Inflammatory macrophage (primary cell): ENCODE data around the gene MDFI.
A peak's percentile ranks its signal among the peaks of the same experiment; 100 is the strongest.

Source experiments
- DNase-seq, 2 donors: peaks; one replicate each; pipeline ENCODE4 v3.0.0-alpha.2; 2020 to 2022
- total RNA-seq, 18 experiments: gene quantifications; one replicate each; lab custom pipeline; 2026; ENCODE audit warnings: mixed read lengths in 6 of 18, inconsistent platforms in 2 of 18; lab: John Stamatoyannopoulos, UW

Gene MDFI, protein sequence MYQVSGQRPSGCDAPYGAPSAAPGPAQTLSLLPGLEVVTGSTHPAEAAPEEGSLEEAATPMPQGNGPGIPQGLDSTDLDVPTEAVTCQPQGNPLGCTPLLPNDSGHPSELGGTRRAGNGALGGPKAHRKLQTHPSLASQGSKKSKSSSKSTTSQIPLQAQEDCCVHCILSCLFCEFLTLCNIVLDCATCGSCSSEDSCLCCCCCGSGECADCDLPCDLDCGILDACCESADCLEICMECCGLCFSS
- 0 to 0.10 (median 0) reads per million in 18 experiments for total RNA-seq

DNA sequence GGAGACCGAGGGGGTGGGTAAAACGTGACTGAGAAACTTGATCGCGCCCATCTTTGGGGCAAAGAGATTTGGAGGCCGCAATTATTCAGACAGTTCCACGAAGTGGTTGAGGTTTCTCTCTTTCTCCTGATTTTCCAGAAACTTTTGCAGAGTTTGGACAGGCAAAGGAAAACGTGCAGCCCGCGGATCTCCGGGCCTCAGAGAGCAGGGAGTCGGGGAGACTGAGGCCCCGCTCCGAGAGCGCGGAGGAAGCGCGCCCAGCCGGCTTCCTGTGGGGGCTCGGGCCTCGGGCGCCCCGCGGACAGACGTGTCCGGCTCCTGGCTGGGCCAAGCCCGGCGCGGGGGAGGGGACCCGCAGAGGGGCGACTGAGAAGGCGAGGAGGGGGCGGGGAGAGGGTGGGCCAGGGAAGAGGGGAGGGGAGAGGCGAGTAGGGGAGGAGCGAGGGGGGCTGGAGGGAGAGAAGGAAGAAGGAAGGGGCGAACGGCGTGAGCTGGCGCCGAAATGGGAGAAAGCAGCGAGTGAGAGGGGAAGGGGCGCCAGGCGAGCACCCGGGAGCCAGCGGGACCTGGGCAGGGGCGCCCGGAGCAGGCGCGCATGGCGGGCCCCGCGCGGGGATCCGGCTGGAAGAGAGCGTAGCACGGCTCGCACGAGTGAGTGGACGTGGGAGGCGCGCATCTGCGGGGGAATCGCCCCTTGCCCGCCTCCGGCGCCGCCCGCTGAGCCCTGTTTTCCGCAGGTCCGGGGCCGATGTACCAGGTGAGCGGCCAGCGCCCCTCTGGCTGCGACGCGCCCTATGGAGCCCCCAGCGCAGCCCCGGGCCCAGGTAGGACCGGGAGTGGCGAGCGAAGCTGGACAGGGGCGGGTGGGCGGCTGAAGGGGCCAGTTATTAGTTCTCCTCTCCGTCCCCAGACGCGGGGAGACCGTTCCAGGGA lies at the start of gene MDFI:
Gene MDFI, plus strand, starts transcription at position 467 of the 933 bp plus-strand sequence. Its CDS starts 282 bp downstream, at position 749.
- DNase-seq: no peak

DNA sequence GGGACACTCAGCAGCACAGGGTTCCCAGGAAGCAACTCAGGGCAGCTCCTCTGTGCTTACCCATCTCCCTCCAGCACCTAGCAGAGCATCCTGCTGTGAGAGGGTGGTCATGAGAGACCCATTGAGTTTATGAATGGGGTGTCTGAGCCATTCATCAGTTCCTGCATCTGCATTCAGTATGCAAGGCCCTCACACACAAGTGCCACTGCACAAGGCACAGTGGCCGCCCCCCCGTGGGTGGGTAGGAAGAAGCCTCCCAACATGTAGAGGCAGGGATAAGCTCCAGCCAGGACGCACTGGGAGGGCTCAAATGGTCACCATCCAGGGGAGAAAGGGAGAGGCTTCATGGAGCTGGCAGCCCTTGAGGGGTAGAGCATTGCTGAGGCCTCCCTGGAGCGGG lies 49.0 kb upstream of the MDFI start:
- no peak for DNase-seq

DNA sequence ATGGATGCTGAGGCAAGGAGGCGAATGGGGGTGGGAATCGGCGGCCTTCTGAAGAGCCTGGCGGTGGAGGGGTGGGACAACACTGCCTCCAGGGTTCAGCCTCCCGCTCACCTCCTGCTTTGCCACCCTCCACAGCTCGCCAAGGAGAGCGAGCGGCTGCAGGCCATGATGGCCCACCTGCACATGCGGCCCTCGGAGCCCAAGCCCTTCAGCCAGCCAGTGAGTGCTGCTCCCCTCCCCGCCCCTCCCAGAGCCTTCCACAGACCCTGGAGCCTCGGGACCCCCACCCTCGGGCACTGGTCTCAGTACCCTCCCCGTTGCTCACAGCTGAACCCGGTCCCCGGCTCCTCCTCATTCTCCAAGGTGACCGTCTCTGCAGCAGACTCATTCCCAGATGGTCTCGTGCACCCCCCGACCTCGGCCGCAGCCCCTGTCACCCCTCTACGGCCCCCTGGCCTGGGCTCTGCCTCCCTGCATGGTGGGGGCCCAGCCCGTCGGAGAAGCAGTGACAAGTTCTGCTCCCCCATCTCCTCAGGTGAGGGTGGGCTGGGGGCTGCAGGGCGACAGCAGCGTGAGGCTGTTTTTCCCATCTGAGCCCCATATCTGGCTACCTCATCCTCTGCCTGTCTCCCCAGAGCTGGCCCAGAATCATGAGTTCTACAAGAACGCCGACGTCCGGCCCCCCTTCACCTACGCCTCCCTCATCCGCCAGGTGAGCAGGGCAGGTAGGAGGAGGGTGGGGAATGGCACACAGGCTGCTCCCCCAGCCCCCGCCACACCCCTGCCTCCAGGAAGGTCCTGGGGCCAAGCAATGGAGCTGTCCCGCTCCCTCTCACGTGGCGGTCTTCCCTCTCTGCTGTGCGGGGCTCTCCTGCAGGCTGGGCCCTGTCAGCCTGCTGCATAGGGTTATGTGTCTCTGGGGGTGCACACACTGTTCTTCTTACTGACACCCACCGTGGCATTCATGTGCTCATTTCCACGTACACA lies 48.3 kb upstream of the MDFI start:
- no peak for DNase-seq

DNA sequence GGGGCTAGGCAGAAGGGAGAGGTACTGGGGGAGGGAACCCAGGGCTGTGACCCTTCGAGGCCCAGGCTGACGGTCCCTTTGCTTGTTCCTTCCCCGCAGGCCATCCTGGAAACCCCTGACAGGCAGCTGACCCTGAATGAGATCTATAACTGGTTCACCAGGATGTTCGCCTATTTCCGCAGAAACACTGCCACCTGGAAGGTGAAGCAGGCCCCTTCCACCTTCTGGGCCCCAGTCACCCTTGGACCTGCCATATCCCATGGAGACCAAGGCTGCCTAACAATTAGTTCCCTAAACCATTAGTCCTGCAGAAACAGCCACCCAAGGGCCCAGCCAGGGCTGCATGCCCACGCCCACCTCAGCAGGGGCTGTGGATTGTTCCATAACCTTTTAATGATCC lies 47.1 kb upstream of the MDFI start:
- DNase-seq: no peak

DNA sequence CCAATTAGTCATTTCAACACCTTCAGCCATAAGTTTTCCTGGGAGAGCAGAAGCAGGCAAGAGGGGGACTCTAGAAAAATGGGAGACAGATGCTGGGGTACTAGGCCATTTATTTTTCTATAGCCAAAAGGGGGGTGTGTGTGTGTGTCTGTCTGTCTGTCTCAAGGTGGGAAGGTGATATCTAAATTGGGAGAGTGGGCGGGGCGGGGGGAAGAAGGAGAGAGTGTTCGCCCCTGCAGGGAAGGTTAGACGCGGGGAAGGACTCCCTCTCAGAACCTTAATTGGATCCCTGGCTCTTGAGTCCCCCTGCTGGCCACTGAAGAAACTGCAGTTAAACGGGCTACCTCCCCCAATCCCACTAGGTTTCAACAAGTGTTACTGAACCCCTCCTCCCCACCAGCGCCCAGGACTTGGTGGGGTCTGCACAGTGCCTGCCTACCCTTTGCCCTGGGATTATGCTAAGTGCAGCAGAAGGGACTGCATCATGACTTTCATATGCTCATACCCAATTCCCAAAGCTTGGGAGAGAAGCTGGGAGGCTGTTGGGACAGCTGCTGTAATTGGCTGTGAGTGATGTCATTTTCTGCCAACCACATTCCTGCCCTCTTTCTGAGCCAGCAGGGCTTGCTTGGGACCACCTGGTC lies 46.3 kb upstream of the MDFI start:
- DNase-seq: peak; percentile 63 to 65

DNA sequence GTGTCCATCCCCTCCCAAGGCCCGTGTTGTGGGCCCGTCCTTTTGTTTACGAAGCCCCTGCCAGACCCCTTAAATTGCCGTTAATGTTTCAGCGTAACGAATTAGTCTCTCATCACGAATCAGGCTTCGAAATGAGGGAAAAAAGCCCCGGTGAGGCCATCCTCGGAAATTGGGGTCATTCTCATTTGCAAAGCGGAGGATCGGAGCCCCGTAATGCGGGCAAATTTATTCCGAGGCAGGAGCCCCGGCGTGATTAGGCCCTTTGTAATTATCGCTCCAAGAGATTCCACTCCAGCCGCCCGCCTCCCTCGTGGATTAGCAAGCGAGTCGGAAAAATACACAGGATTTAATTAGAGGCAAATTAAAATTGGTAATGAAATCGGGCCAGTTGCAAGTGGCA lies 44.9 kb upstream of the MDFI start:
- DNase-seq: no peak

DNA sequence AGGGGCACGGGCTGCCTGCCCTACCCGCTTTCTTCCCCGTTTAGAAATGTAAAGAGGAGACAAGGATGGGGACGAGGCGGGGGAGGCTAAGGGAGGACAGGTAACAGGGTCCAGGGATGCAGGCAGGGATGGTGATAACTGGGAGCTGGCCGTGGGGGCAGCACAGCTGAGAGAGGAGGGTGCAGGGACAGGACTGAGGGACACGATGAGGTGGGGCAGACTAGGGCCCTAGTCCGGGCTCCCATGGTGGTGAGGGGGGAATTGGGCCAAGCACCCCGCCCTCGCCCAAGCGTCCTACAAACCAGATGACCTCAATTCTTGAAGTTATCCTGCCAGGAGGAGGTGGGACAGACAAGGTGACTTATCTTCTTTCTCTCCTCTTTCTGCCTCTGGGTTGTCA lies 44.4 kb upstream of the MDFI start:
- no peak for DNase-seq

DNA sequence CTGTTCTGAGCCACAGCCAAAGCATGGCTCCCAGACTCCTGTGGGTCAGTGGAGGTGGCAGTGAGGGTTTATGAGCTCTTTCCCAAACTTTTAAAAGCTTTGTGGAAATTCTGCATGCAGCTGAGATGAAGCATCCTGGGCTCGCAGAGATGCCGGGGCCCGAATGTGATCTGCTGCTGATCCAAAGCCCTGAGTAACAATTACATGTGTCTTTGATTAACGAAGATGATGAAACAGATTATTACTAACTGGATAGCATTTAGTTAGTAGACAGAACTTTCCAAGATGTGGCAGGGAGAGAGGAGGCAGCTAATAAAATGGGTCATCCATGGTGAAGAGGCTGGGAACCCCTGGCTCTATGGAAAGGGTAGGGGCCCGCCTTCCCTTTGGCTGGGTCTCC lies 43.9 kb upstream of the MDFI start:
- DNase-seq: no peak

DNA sequence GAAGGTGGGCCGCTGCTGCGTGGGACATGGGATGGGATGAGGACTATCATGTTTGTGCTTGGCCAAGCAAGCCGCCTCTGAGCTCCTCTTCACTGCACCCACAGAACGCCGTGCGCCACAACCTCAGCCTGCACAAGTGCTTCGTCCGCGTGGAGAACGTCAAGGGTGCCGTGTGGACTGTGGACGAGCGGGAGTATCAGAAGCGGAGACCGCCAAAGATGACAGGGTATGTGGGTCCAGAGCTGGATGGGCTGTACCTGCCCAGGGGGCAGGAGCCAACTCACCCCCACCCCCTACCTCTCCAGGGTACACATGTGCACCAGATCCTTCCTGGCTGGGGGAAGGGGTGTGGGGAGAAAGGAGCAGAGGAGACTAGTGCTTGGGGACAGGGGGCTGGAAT lies 43.5 kb upstream of the MDFI start:
- DNase-seq: no peak

DNA sequence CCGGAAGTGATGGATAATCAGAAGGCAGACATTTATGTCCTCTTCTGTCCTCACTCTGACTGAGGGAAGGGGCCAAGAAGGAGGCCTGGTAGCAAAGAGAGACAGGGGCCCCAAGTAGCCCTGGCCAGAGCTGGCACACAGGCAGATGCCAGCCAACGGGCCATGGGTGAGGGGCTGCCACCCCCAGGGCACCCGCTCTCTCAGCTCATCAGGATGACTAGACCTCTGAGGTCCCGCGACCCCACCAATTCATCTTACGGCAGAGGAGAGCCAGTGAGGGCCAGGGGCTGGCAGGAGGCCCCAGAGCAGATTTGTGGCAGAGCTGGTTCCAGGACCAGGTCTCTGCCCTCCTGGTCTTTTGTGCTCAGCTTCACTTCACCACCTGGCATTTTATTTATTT lies 43.1 kb upstream of the MDFI start:
- no peak for DNase-seq

DNA sequence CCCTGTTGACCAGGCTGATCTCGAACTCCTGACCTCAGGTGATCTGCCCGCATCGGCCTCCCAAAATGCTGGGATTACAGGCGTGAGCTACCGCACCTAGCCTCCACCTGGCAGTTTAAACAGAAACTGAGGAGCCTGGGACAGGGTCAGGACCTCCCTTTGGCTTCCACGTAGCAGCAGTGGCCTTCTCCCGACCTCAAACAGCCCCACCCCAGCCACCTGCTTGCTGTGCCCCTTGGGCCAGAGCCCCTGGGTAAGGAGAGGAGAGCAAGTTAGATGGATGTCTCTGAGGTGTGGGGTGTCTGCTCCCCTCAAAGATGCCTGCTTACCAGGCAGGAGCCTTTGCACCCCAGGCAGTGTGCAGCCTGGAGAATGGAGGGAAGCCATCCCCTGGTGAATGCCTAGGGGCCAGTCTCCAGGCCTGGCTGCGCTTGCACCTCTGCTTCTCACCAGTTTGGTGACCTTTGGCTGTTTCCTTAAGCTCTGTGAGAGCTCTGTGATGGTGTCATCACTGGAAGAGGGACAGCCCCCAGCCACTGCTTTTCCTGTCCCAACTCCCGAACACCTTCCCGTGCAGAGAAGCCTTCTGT lies 42.1 kb upstream of the MDFI start:
- no peak for DNase-seq

DNA sequence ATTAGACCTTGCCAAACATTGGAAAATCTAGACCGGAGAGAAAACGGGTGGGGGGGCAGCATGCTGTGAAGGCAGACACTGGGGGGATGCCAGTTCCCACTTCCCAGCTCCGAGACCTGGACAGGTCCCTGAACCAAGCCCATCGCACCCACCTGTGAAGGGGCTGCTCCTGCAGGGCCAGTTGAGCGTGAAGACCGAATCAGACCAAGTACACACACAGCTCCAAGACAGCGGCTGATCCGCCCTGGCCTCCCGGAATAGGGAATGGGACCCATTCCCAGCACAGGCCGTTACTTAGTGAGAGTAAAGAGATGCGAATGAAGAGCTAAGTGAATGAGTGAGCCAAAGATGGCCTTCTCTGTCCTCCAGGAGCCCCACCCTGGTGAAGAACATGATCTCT lies 41.5 kb upstream of the MDFI start:
- no peak for DNase-seq

DNA sequence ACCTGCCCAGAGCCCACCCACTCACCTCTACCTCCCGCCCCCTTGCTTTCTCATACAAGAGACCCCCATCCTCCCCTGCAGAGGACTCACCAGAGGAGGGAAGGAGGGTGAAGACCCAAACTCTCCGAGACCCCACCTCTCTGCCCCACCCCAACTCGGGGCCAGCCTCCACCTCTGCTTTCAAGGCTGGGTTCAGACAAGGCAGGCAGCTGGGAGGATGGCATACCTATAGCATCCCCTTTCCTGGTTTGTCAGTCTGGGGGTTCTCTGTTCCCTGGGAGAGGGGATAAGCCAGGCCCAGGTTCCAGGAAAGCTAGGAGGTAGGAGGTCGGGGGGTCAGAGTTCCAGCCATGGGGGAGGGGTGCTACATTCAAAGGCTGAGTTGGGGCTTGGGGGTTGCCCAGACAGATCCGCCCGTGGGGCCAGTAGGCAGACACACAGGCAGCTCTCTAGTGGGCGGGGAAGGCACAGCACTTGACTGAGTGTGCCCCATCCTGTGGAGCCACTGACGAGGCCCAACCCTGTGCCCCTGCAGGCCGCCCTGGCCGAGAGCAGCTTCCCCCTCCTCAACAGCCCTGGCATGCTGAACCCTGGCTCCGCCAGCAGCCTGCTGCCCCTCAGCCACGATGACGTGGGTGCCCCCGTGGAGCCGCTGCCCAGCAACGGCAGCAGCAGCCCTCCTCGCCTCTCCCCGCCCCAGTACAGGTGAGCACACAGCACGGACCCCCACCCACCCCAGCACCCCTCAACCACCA lies 40.8 kb upstream of the MDFI start:
- no peak for DNase-seq

DNA sequence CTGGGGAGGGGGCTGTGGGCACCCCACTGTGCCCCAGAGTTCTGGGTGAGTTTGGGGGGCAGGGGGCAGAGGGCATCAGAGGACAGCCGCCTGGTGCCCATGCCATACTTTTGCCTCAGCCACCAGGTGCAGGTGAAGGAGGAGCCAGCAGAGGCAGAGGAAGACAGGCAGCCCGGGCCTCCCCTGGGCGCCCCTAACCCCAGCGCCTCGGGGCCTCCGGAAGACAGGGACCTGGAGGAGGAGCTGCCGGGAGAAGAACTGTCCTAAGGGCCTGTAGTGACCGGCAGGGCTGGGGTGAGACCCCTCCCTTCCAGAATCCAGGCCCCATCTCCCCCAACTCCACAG lies 39.6 kb upstream of the MDFI start:
- DNase-seq: no peak

DNA sequence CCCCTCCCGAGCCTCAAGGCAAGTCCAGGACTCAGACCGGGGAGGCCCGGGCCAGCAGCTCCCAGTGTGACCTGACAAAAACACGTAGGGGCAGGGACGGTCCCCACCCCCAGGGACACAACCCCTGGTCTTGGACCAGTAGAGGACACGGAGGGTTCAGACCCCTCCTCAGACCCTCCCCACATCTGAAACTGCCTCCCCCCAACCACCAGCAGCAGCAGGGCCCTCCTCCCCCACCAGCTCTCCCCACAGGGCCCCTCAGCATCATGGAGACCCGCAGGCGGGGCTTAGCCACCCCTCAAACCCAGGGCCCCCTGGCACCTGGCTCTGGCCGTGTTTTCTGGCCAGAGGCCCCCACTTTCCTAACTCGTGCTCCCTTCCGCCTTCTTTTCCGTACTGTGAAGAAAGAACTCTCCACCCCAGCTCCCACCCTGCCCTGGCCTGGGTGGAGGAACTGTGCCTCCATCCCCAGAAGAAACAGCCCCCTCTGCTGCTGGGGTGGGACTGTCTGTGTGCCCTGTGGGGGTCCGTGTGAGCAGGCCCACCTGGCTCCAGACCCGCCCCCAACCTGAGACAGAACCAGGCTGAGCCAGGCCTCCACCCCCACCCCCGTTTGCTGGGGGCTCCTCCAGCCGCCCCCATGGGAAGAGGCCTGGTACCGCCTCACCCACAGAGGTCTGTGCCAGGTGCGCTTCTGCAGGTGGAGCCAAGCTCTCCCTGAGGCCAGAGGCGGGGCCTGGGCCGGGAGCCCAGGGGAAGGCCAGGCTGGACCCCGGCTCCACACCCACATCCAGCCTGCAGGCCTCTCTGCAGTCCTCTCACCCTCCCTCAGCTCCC lies 39.0 kb upstream of the MDFI start:
- DNase-seq: no peak

DNA sequence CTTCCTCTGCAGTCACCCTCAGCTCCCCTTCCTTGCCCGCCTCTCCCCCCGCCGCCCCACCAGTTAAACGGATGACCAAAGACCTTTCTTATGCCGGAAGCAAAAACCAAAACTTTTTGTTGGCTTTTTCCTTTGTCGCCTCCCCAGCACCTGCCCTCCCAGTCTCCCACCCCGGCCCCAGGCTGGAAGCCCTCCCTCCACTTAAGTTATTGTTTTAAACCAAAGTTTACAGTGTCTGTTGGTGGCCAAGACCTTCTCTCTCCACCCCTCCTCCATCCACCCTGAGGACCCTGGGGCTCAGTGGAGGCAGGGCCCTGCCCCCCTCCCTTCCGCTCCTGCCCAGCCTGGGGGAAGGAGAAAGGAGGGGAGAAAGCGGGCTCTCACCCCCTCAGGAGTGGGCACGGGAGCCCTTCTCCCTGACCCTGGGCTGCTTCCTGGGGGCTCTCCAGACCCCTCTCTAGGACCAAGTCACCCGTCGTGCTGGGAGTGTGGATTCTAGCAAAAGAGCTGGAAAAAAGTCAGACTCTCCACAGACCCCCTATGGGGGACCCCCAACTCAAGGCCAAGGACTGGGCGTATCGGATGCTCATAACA lies 38.3 kb upstream of the MDFI start:
- no peak for DNase-seq

DNA sequence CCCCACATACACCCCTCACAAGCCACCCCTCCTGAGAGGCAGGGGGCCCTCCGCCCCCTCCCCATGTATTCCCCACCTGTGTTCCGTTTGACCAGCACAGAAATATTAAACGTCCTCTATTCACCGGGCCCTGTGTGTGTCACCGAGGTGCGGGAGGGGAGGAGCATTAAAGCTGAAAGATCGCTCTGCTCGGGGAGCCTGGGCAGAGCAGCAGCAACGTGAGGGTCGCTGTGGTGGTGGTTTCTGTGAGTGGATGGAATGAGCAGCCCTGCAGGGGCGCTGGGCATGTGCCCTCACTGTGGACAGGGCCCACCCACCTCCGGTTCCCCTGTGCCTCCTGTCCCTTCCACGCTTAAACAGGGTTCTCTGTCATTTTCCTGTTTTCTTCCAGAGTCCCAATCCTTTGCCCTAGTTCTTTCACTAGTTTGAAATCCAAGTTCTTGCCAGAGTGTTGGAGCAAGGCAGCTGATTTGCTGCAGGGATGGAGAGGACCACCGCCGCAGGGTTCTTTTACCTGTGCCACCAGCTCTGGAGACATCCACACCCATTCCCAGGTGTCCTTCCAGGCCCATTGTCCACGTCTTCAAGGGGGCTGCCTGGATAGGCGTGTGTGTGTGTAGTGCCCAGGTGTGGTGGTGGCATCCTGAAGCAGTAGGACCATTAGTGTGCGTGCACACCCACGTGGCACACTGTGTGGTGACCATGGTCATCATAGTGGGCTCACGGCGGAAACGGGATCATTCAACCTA lies 37.6 kb upstream of the MDFI start:
- no peak for DNase-seq

DNA sequence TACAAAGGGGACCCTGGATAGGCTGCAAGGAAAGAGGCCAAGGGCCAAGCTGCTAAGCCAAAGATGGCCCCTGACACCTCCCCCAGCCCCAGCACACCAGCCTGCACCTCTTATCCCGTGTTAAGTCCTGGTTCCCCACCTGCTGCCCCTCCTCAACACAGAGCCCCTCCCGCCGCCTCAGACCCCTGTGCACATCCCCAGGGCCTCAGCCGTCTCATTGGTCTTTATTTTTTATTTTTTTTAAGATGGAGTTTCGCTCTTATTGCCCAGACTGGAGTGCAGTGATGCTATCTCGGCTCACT lies 37.1 kb upstream of the MDFI start:
- DNase-seq: no peak

DNA sequence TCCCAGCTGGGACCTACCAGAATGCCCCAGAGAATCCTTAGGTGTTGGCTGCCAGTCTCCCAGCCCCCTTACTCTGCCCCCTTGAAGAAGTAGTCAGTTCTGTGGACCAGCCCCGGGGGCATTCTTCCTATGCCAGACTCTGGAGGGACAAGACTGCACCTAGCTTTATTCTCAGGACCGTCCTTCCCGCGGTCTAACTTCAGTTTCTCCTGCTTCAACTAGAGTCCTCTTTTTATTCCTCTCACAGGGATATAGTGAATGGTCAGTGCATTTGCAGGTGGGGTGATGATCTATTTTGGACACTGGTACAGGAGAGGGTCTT lies 35.9 kb upstream of the MDFI start:
- DNase-seq: no peak
